IPS-NIHi11 (cell line): ENCODE data around the gene CEP76.
A peak's percentile ranks its signal among the peaks of the same experiment; 100 is the strongest.

Source experiments
- DNase-seq: peaks from one replicate; pipeline ENCODE4 v3.0.0; 2012; ENCODE audit warnings: mixed read lengths, low spot score

Gene CEP76, protein sequence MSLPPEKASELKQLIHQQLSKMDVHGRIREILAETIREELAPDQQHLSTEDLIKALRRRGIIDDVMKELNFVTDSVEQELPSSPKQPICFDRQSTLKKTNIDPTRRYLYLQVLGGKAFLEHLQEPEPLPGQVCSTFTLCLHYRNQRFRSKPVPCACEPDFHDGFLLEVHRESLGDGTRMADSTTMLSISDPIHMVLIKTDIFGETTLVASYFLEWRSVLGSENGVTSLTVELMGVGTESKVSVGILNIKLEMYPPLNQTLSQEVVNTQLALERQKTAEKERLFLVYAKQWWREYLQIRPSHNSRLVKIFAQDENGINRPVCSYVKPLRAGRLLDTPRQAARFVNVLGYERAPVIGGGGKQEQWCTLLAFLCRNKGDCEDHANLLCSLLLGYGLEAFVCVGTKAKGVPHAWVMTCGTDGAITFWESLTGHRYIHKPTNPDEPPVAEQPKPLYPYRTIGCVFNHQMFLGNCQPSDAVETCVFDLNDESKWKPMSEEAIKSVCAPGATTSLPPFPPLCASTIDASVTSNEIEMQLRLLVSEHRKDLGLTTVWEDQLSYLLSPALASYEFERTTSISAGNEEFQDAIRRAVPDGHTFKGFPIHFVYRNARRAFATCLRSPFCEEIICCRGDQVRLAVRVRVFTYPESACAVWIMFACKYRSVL

GRCh38 chr18:12702221-12703095 lies at the start of gene CEP76, which contains the start of gene PSMG2:
CEP76 (minus strand) TSS chr18:12702723; CDS start chr18:12702548, 175 bp downstream.
PSMG2 (plus strand) TSS chr18:12703042; CDS start chr18:12703108, 66 bp downstream.
- DNase-seq, result peak; percentile 95

DNA sequence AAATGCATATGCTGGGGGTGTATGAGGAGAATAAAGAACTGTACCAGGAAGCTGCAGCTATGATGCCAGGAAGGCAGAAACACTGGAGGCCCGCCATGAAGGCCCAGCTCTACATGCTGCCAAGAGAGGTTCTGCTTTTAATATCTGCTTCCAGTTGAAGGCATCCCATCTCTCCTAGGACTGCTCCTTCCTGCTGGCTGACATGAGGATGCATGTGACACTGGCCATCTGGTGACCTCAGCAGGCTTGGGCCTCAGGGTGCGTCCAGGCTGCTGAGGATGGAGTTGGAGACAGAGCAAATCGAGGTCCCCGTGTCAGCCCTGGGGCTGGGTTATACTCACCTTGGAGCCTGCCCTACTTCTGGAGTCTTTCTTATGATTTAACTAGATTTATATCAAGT lies 49.4 kb upstream of the CEP76 start:
- no peak for DNase-seq

DNA sequence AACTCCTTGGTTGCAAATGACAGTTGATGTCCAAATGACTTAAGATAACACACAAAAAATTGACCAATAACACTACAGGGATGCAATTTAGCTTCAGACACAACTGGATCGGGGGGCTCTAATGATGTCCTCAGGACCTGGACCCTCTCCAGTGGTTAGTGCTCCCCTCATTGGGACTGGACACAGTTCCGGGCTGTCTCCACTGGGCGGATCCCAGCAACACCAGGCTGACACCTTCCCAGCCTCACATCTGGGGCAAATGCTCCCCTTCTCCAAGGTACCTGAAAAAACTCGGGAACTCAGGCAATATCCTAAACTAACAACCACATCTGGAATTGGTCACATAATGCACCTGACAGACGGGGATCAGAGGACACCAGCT lies 49.0 kb upstream of the CEP76 start:
- DNase-seq, result no peak

DNA sequence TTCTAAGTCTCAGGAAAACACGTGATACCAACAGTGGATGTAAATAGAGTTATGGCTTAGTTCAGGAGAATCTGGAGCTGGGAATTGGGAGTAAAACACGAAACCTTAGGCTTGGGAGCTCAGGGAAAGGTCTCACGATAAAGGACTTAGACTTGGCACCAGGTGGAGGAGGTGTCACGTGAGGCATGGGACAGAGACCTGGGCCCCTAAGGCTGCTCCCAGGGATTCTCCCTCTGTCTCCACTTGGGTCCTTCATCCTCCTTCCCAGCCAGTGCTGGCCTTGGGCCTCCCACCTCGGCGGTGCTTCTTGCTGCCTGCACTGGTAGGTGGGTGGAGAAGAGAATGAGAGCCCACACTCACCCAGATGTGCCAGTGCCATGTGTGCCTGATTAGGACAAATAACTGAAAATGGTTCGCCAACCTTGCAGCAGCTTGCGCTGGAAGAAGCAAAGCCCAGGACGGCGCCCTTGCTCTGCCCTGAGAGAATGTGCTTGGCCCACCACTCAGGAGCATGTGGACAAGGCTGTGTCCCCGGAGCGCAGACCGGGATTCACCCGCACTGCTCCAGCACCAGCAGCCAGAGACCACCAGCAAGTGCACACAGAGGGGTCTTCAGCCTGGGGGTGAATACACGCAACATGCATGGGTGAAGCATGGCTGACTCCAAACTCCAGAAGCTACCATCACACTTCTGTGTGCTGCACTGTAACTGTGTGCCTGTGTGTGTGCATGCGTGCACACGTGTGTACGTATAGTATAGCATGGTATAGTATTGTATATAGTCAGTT lies 48.4 kb upstream of the CEP76 start:
- DNase-seq, result no peak

DNA sequence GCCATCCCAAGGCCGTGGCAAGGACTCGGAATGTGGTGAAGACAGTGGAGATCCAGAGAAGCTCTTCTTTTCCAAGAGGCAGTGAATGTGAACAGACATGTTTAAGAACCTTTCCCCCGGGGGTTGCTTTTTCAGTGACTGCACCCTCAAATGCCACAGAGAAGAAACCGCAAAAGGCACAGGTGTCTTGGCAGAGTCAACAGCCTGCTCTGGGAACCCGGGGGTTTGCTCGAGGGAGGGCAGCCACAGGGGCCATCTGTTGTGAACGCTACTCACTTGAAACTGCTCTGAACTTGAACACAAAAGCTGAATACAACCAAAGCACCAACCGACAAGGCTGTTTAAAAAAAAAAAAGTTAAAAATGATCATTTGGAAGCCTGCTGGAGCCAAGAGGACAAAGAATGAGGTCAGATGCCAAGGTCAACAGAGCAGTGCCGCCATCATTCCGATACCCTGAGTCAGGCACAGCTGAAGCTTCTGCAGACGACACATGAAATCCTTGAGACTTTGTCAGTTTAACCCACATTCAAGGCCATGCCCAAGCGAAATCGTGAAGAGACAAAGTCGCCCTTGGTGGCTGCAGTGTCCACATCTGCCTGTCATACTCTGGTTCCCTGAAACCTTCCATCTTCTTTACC lies 47.7 kb upstream of the CEP76 start:
- no peak for DNase-seq

DNA sequence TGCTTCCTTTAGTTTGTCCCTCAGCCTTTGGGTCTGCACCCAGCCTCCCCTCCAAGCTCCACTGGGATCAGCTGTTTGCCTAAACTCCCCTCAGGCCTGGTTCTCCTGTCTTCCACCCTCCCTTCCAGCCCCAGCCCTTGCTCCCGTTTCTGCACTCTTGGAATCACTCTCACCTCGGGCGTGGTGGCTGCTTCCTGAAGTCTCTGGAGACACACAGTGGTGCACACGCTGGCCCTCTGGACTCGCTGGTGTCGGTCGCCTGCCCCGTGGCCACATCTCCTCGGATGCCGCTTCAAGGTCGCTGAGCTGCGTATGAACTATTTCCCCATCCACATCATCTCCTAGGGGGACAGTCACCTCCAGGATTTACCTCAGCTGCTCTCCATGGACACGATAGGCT lies 46.6 kb upstream of the CEP76 start:
- no peak for DNase-seq

DNA sequence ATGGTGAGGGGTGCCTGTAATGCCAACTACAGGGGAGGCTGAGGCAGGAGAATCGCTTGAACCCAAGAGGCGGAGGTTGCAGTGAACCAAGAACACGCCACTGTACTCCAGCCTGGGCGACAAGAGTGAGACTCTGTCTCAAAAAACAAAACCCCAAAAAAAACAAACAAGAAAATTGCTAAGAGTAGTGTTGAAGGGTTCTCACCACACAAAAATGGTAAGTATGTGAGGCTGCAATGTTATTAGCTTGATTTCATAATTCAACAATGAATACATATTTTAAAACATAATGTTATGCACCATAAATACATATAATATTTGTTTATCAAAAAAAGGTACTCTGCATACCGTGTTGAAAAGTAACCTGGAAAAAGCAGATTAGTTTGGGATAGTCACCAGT lies 46.1 kb upstream of the CEP76 start:
- DNase-seq, result no peak

GRCh38 chr18:12747530-12748315 lies 45.2 kb upstream of the CEP76 start:
- no peak for DNase-seq

- no peak for DNase-seq
Observed at GRCh38 chr18:12745095-12745795, 42.7 kb upstream of the CEP76 start.

DNA sequence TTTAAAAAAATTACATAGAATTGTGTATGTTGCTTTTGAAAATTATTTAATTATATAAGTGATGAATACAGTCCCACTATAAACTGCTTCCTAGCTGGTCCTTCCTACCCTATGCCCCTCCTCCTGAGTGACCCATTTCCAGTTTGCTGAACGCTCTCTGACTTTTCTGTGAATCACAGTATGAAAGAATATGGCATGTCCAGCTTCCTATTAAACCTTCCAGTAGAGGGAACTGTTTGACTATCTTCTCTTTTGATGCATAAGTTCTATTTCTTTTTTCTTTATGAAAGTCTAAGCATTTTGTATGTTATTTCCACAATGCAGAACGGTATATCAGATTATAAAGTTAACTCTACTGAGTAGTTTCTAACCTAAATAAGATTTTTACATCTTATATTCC lies 41.6 kb upstream of the CEP76 start:
- no peak for DNase-seq

DNA sequence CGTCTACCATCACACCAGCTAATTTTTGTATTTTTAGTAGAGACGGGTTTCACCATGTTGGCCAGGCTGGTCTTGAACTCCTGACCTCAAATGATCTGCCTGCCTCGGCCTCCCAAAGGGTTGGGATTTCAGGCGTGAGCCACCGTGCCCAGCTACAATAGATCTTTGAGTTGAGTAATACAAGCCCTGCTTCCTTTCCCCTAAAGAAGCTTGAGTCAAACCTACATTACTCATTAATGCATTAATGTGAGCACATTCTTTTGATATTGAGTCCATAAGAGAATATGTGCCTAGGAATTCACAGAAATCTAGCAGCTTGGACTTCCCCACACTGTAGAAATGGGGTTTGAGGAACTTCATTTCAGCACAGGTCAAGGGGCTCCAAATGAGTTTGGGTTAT lies 39.9 kb upstream of the CEP76 start:
- DNase-seq, result no peak

DNA sequence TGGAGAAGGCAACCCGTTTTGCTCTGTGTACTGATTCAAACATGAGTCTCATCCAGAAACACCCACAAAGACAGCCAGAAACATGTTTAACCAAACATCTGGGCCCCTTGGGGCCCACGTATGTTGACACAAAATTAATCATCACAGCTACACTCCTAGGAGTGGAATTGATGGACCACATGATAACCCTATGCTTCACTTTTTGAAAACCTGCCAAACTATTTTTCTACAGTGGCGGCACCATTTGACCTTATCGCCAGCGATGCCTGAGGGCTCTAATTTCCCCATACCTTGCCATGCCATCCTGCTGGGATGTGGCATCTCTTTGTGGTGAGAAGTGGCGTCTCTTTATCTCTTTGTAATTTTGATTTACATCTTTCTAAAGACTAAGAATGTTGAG lies 38.8 kb upstream of the CEP76 start:
- no peak for DNase-seq

GRCh38 chr18:12737243-12737902 lies 34.9 kb upstream of the CEP76 start:
- DNase-seq, result no peak

- peak; percentile 86 for DNase-seq
Observed at GRCh38 chr18:12726774-12727550, 24.4 kb upstream of the CEP76 start.

- DNase-seq, result no peak
Observed at GRCh38 chr18:12726331-12726730, 23.8 kb upstream of the CEP76 start.

- no peak for DNase-seq
Observed at GRCh38 chr18:12722731-12723130, 20.2 kb upstream of the CEP76 start.

DNA sequence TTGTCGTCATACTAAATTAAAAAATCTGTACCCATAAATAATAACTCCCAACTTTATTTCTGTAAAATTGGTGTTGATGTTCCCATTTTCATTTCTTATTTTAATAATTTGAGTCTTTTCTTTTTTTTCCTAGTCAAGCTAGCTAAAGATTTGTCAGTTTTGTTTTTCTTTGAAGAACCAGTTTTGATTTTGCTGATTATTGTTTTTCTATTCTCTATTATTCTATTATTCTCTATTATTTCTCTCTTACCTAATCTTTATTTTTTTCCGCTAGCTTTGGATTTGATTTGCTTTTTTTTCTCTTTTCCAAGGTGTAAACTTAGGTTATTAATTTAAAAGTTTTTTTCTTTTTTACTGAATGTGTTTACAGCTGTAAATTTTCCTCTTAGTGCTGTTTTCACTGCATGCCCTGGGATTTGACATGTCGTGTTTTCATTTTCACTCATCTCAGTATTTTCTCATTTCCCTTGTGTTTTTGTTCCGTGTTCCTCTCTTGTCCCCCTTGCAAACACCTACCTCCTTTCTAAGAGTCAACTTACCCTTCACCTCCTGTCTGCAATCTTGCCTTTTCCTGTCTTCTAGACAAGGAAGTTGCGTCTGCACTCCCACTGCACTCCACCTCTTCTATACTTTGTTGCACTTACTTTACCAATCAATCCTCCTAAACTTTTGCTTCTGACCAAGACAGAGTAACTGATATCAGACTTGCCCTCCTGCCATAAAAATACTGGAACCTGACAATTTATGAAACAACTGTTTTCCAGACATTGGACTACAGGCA lies 19.2 kb upstream of the CEP76 start:
- DNase-seq, result no peak

DNA sequence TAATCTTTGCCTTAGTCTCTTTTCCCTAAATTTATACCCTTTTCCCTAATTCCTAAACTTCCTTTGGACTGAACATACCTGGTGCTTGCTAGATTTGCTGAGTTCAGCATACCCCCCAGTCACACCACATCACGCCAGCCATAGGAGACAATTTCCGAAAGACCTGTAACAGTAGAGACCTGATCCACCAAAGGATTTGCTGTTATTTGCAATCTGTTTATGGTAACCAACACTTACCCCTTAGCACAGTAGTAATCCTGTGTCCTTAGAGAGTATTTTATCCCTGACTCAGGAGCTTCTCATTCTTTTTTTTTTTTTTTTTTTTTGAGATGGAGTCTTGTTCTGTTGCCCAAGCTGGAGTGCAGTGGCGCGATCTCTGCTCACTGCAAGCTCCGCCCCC lies 8.9 kb upstream of the CEP76 start:
- DNase-seq, result no peak
